ENCODE results near the gene DNAH11. TPM values are rescaled to one million over a fixed set of nuclear protein-coding genes. Genes with fewer than 3 reads are reported as not detected.

Gene DNAH11
- total and polyA plus RNA-seq, 2 of the 8 experiments (the other 6 are each of a cell fraction or from before 2014, with no cell fraction given): 1.8 to 4.9 TPM

DNA sequence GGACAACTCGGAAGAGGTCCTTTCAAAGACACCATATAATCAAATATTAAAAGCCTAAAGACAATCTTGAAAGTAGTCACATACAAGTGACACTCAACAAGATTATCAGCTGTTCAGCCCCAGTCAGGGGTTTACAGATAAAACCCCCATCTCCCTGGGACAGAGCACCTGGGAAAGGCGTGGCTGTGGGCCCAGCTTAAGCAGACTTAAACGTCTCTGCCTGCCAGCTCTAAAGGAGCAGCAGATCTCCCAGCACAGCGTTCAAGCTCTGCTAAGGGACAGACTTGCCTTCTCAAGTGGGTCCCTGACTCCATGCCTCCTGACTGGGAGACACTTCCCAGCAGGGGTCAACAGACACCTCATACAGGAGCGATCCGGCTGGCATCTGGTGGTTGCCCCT, 384.9 kb downstream of the DNAH11 start:
- no peak overlapping the region for H2BK12ac ChIP-seq (ENCODE audit: low read depth, low read length)
- H2AFZ ChIP-seq (ENCODE audit: low read length): no peak overlapping the region
- POLR2A ChIA-PET (ENCODE audit: partially characterized antibody): interaction anchor here (0.6 to 1.6 kb wide), 5 partner anchors 8 to 515 kb away, joined by 3 to 5 read pairs (median 3); partner anchors contain the start of gene CDCA7L
- no peak overlapping the region for H3K4ac ChIP-seq (replicated peaks; ENCODE audit: insufficient read length, low read depth, low read length)
- H4K8ac ChIP-seq (ENCODE audit: extremely low read depth, insufficient read depth, low read length): no peak overlapping the region
- H2BK120ac ChIP-seq (replicated peaks; ENCODE audit: low read depth, low read length): no peak overlapping the region
- H2BK20ac ChIP-seq (ENCODE audit: low read length): no peak overlapping the region
- no peak overlapping the region for H3K56ac ChIP-seq (replicated peaks; ENCODE audit: insufficient read length, low read depth, low read length)
- no peak overlapping the region for H2AK5ac ChIP-seq (ENCODE audit: low read depth, low read length)
- peaks cover 5% of the 10 kb centered on the region; the same call in 1 of the 2 replicates for H3K79me1 ChIP-seq (ENCODE audit: low read depth, low read length)
- no peaks in the 10 kb centered on the region for H3K27me3 ChIP-seq (replicated peaks in 1 of 4; ENCODE audit: control insufficient read depth in 3 of 4, extremely low read depth in 1 of 4, insufficient read depth in 3 of 4, low read length in 3 of 4)
- H4K5ac ChIP-seq (ENCODE audit: insufficient read length, low read depth, low read length): no peak overlapping the region
- peaks cover 5 to 97% of the 10 kb centered on the region in 2 experiments for H3K79me2 ChIP-seq (ENCODE audit: control insufficient read depth in 1 of 2, insufficient read depth in 2 of 2, low read length in 2 of 2)
- FAIRE-seq: no peak
- H3K27ac ChIP-seq (ENCODE audit: low read depth, low read length): no peak overlapping the region
- no peak overlapping the region for H3K23ac ChIP-seq (ENCODE audit: insufficient read length)
- H3K36me3 ChIP-seq (ENCODE audit: control insufficient read depth in 2 of 4, insufficient read depth in 4 of 4, low read length in 3 of 4): no peaks in the 10 kb centered on the region
- DNase-seq (ENCODE audit: low read depth in 1 of 2, low spot score in 2 of 2): no peak
- 79% methylated on average over 6 of the region's 6 CpGs; no CpG with 5 or more reads in 1 of the 2 experiments for WGBS, 2 experiments (ENCODE audit: extremely low coverage in 1 of 2, insufficient coverage in 1 of 2, insufficient read length in 1 of 2, insufficient replicate concordance in 2 of 2, low coverage in 1 of 2, low lambda C conversion rate in 2 of 2, missing lambda C conversion rate in 1 of 2)
- H3K4me1 ChIP-seq (replicated peaks in 1 of 4; ENCODE audit: control insufficient read depth in 3 of 4, insufficient read depth in 4 of 4, low read length in 3 of 4): peaks cover 5 to 9% (median 7%) of the 10 kb centered on the region in 4 experiments; a peak in 6 of 7 replicates
- H3K18ac ChIP-seq (ENCODE audit: extremely low read depth, low read length): no peak overlapping the region
- H2BK15ac ChIP-seq (ENCODE audit: low read length): no peak overlapping the region
- H3K4me3 ChIP-seq (ENCODE audit: extremely low read depth in 1 of 4, insufficient read depth in 2 of 4, low read depth in 3 of 4, low read length in 4 of 4): no peak overlapping the region
- H3K9ac ChIP-seq (replicated peaks in 1 of 4; ENCODE audit: extremely low read depth in 1 of 4, low read depth in 3 of 4, low read length in 3 of 4): no peak overlapping the region
- CTCF ChIA-PET (ENCODE audit: partially characterized antibody): no interaction called here
- H3K14ac ChIP-seq (ENCODE audit: insufficient read length): no peak overlapping the region
- no peak overlapping the region for H4K91ac ChIP-seq (replicated peaks; ENCODE audit: insufficient read length, low read length)
- H3K9me3 ChIP-seq (ENCODE audit: insufficient read depth in 2 of 2, low read depth in 1 of 2, low read length in 1 of 2): no peaks in the 10 kb centered on the region
- peaks cover 0 to 1% of the 10 kb centered on the region in 2 experiments for H4K20me1 ChIP-seq (replicated peaks in 1 of 2; ENCODE audit: control insufficient read depth in 1 of 2, insufficient read depth in 2 of 2, low read length in 2 of 2)
- H3K4me2 ChIP-seq (ENCODE audit: insufficient read depth in 1 of 2, low read depth in 2 of 2, low read length in 2 of 2): no peak overlapping the region; a peak in 1 of 4 replicates
- H2BK5ac ChIP-seq (ENCODE audit: low read depth, low read length): no peak overlapping the region
- no peaks in the 10 kb centered on the region for H3K23me2 ChIP-seq (ENCODE audit: low read depth, low read length)
- TF ChIP-seq YY1 (IDR thresholded peaks at IDR 0.05; ENCODE audit: low read depth, low read length) (no peak), ZNF274 (IDR thresholded peaks at IDR 0.05; ENCODE audit: borderline replicate concordance, extremely low read depth, low read length) (no peak), CEBPB (IDR thresholded peaks at IDR 0.05; ENCODE audit: low read depth, low read length) (no peak), SRF (IDR thresholded peaks at IDR 0.05; ENCODE audit: low read depth, low read length) (no peak), JUN (IDR thresholded peaks at IDR 0.05; ENCODE audit: low read depth, low read length) (no peak), NRF1 (IDR thresholded peaks at IDR 0.05; ENCODE audit: low read depth, low read length) (no peak), HDAC2 (IDR thresholded peaks at IDR 0.05; ENCODE audit: borderline replicate concordance in 1 of 2, low read depth in 2 of 2, low read length in 2 of 2) (no peak), EGR1 (IDR thresholded peaks at IDR 0.05; ENCODE audit: borderline replicate concordance, low read depth, low read length) (no peak), GTF2F1 (IDR thresholded peaks at IDR 0.05; ENCODE audit: borderline replicate concordance, low read depth, low read length) (no peak), SIRT6 (IDR thresholded peaks at IDR 0.05; ENCODE audit: low read length) (no peak), NANOG (IDR thresholded peaks at IDR 0.05; ENCODE audit: insufficient read depth, low read depth, low read length, poor library complexity, severe bottlenecking) (no peak), SUZ12 (IDR thresholded peaks at IDR 0.05; ENCODE audit: low read length) (no peak)
- TF ChIP-seq, protein P1, sequence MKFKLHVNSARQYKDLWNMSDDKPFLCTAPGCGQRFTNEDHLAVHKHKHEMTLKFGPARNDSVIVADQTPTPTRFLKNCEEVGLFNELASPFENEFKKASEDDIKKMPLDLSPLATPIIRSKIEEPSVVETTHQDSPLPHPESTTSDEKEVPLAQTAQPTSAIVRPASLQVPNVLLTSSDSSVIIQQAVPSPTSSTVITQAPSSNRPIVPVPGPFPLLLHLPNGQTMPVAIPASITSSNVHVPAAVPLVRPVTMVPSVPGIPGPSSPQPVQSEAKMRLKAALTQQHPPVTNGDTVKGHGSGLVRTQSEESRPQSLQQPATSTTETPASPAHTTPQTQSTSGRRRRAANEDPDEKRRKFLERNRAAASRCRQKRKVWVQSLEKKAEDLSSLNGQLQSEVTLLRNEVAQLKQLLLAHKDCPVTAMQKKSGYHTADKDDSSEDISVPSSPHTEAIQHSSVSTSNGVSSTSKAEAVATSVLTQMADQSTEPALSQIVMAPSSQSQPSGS (IDR thresholded peaks at IDR 0.05; ENCODE audit: low read length): no peak
